Liver (tissue), 9 donors: ENCODE results near the gene CAPN15. TPM values are rescaled to one million over a fixed set of nuclear protein-coding genes. Genes with fewer than 3 reads are reported as not detected.

Experiments
- DNase-seq: peaks from one replicate; pipeline ENCODE4 v3.0.0-alpha.2; 2017; ENCODE audit warnings: low spot score
- H3K27ac ChIP-seq, 2 donors: one replicate each; pipeline ENCODE4 v1.7.0; 2013; ENCODE audit warnings: inconsistent platforms in 2 of 2, low read length in 2 of 2, control low read depth in 1 of 2, low read depth in 1 of 2, mild to moderate bottlenecking in 1 of 2
- H3K27me3 ChIP-seq, 4 donors: one replicate each; pipeline versions ENCODE4 v1.6.1 to v1.7.0; 2013; ENCODE audit warnings: low read length in 3 of 4, inconsistent platforms in 1 of 4, mild to moderate bottlenecking in 1 of 4, moderate library complexity in 1 of 4; ENCODE audit not compliant: control insufficient read depth in 4 of 4, insufficient read depth in 4 of 4
- H3K36me3 ChIP-seq, 4 donors: one replicate each; pipeline versions ENCODE4 v1.6.1 to v1.7.0; 2013; ENCODE audit warnings: low read length in 3 of 4, mild to moderate bottlenecking in 3 of 4, low read depth in 1 of 4, moderate library complexity in 1 of 4; ENCODE audit not compliant: control insufficient read depth in 4 of 4, insufficient read depth in 3 of 4
- H3K4me1 ChIP-seq, 4 donors: one replicate each; pipeline versions ENCODE4 v1.6.1 to v1.7.0; 2013; ENCODE audit warnings: low read length in 3 of 4, mild to moderate bottlenecking in 3 of 4, moderate library complexity in 1 of 4; ENCODE audit not compliant: control insufficient read depth in 4 of 4, insufficient read depth in 4 of 4
- H3K4me3 ChIP-seq, 3 donors: one replicate each; pipeline versions ENCODE4 v1.6.1 to v1.7.0; 2013; ENCODE audit warnings: low read length in 3 of 3, control low read depth in 1 of 3, low read depth in 1 of 3, mild to moderate bottlenecking in 1 of 3
- H3K9ac ChIP-seq, 2 donors: one replicate each; pipeline ENCODE4 v1.7.0; 2013; ENCODE audit warnings: low read length in 2 of 2, mild to moderate bottlenecking in 2 of 2, moderate library complexity in 2 of 2, control low read depth in 1 of 2, low read depth in 1 of 2
- H3K9me3 ChIP-seq, 4 donors: one replicate each; pipeline versions ENCODE4 v1.6.1 to v1.7.0; 2013; ENCODE audit warnings: low read length in 3 of 4; ENCODE audit not compliant: control insufficient read depth in 4 of 4
- ATF3 ChIP-seq: IDR thresholded peaks from 2 replicates; pipeline ENCODE4 v1.6.1; 2016; ENCODE audit warnings: antibody characterized with exemption
- CTCF ChIP-seq: fragments of 150-350 bp; IDR thresholded peaks from 2 replicates; pipeline ENCODE4 v1.5.1; 2017; ENCODE audit warnings: improper control_type of control experiment, low read depth, low read length; ENCODE audit not compliant: missing input control
- EGR1 ChIP-seq, 2 donors: IDR thresholded peaks; 2 replicates each; pipeline ENCODE4 v1.6.1; 2016 to 2018; ENCODE audit warnings: antibody characterized with exemption in 2 of 2, low read depth in 2 of 2
- FOXA1 ChIP-seq: IDR thresholded peaks from 2 replicates; pipeline ENCODE4 v1.6.1; 2016; ENCODE audit warnings: antibody characterized with exemption
- GABPA ChIP-seq, 2 donors: IDR thresholded peaks in 1 of 2; conservative IDR thresholded peaks in 1 of 2; 2 replicates each; pipeline ENCODE4 v1.6.1; 2016; ENCODE audit warnings: antibody characterized with exemption in 2 of 2, mild to moderate bottlenecking in 1 of 2, moderate library complexity in 1 of 2
- HNF4A ChIP-seq, 2 donors: conservative IDR thresholded peaks; 2 replicates each; pipeline ENCODE4 v1.6.1; 2016; ENCODE audit warnings: antibody characterized with exemption in 2 of 2, mild to moderate bottlenecking in 2 of 2
- HNF4G ChIP-seq: IDR thresholded peaks from 2 replicates; pipeline ENCODE4 v1.6.1; 2016; ENCODE audit warnings: antibody characterized with exemption
- JUND ChIP-seq, 2 donors: IDR thresholded peaks; 2 replicates each; pipeline ENCODE4 v1.6.1; 2016; ENCODE audit warnings: antibody characterized with exemption in 2 of 2
- MAX ChIP-seq: IDR thresholded peaks from 2 replicates; pipeline ENCODE4 v1.6.1; 2016; ENCODE audit warnings: antibody characterized with exemption
- NR2F2 ChIP-seq: IDR thresholded peaks from 2 replicates; pipeline ENCODE4 v1.6.1; 2016; ENCODE audit warnings: antibody characterized with exemption
- RAD21 ChIP-seq, 2 donors: IDR thresholded peaks; 2 replicates each; pipeline ENCODE4 v1.6.1; 2016; ENCODE audit warnings: antibody characterized with exemption in 2 of 2, mild to moderate bottlenecking in 2 of 2
- REST ChIP-seq: IDR thresholded peaks from 2 replicates; pipeline ENCODE4 v1.6.1; 2016; ENCODE audit warnings: antibody characterized with exemption, mild to moderate bottlenecking
- SP1 ChIP-seq: IDR thresholded peaks from 2 replicates; pipeline ENCODE4 v1.6.1; 2018; ENCODE audit warnings: antibody characterized with exemption, mild to moderate bottlenecking
- TAF1 ChIP-seq: conservative IDR thresholded peaks from 2 replicates; pipeline ENCODE4 v1.6.1; 2016; ENCODE audit warnings: antibody characterized with exemption, mild to moderate bottlenecking
- YY1 ChIP-seq: IDR thresholded peaks from 2 replicates; pipeline ENCODE4 v1.6.1; 2016; ENCODE audit warnings: antibody characterized with exemption, mild to moderate bottlenecking
- ZBTB33 ChIP-seq: IDR thresholded peaks from 2 replicates; pipeline ENCODE4 v1.6.1; 2016; ENCODE audit warnings: antibody characterized with exemption
- WGBS: extraction: QIAGEN DNeasy Blood & Tissue Kit; methylation state at CpG from one replicate; pipeline ENCODE4 v1.1.7; 2013; 5-methylcytosine and 5-hydroxymethylcytosine counted together
- polyA plus RNA-seq, 2 donors: library from polyadenylated mRNA; stranded (reverse) in 1 of 2; unstranded in 1 of 2; fragments of 200-250 nt in 1 of 2; fragments of >200 nt in 1 of 2; fragmentation: Nextera tagmentation in 1 of 2; extraction: Ambion mirVana in 1 of 2; gene quantifications; one replicate each; pipeline versions ENCODE4 v1.2.1 to v1.2.3, GENCODE V29; 2013 to 2015
- total RNA-seq, 2 donors: library from RNA; depleted of rRNA; stranded (reverse); fragments of >200 nt; gene quantifications; one replicate each; pipeline ENCODE4 v1.2.3, GENCODE V29; 2014
- donor health status: healthy.
- donor health status: healthy.
- donor health status: healthy.
- donor health status: healthy.
- donor health status: healthy.

Gene CAPN15
- total and polyA plus RNA-seq, 4 donors = 5.9 to 37.2 (median 21.6) TPM

GRCh38 chr16:567373-568256 is 40.1 kb downstream of the CAPN15 start:
- no peaks in the 10 kb centered on the region for H3K9me3 ChIP-seq
- TF ChIP-seq HNF4A (conservative IDR thresholded peaks at IDR 0.05) = no peak
- TF ChIP-seq GABPA (IDR thresholded peaks at IDR 0.05 in 1 of 2, conservative IDR thresholded peaks at IDR 0.05 in 1 of 2) = no peak
- TF ChIP-seq FOXA1 = no peak
- no peak for TF ChIP-seq HNF4G
- no peak for TF ChIP-seq NR2F2
- no peak for TF ChIP-seq RAD21 (IDR thresholded peaks at IDR 0.05)
- no peak for TF ChIP-seq SP1
- no peak for TF ChIP-seq CTCF
- no peak for TF ChIP-seq YY1
- TF ChIP-seq ATF3 = no peak
- TF ChIP-seq EGR1 (IDR thresholded peaks at IDR 0.05; ENCODE audit: low read depth in 2 of 2) = no peak
- no peak for TF ChIP-seq MAX
- WGBS = 93% methylated on average over 35 of the region's 35 CpGs
- no peak overlapping the region for H3K27ac ChIP-seq
- H3K4me3 ChIP-seq = no peak overlapping the region
- no peaks in the 10 kb centered on the region for H3K27me3 ChIP-seq
- no peak for DNase-seq
- no peak overlapping the region for H3K9ac ChIP-seq
- peaks cover 5 to 37% (median 14%) of the 10 kb centered on the region in 4 donors for H3K4me1 ChIP-seq
- no peaks in the 10 kb centered on the region for H3K36me3 ChIP-seq

GRCh38 chr16:568401-569258 is 41.1 kb downstream of the CAPN15 start:
- Histone ChIP-seq H3K27ac (no peak overlapping the region), H3K27me3 (no peaks in the 10 kb centered on the region), H3K9me3 (no peaks in the 10 kb centered on the region), H3K4me1 (peaks cover 5 to 37% (median 14%) of the 10 kb centered on the region in 4 donors), H3K4me3 (no peak overlapping the region), H3K9ac (no peak overlapping the region), H3K36me3 (no peaks in the 10 kb centered on the region)
- TF ChIP-seq REST (no peak), YY1 (no peak), HNF4G (no peak), TAF1 (no peak), ZBTB33 (no peak), JUND (IDR thresholded peaks at IDR 0.05) (no peak), FOXA1 (no peak), GABPA (IDR thresholded peaks at IDR 0.05 in 1 of 2, conservative IDR thresholded peaks at IDR 0.05 in 1 of 2) (no peak)
- peak; percentile 87 for DNase-seq
- 86% methylated on average over 11 of the region's 11 CpGs for WGBS
